ENCODE measurements around the gene KLK14.

KLK14 gene

GRCh38 chr19:51091895-51092873, 9.5 kb upstream of the KLK14 start (continued):
- TF ChIP-seq ZNF280D (tag by site-specific recombination; IDR thresholded peaks at IDR 0.05) = no peak
- TF ChIP-seq ZNF513 (tag by site-specific recombination; IDR thresholded peaks at IDR 0.05) = peak; percentile 52
- TF ChIP-seq FEZF1 (tag by site-specific recombination; IDR thresholded peaks at IDR 0.05) = peak; percentile 67
- TF ChIP-seq OVOL3 (tag by site-specific recombination; IDR thresholded peaks at IDR 0.05) = 0 out of 2 replicates have a peak, but pooled peaks have one; percentile 28
- peak; percentile 42; the same call in 1 of the 2 replicates for TF ChIP-seq SP7 (tag by site-specific recombination; IDR thresholded peaks at IDR 0.05)
- peak; percentile 86 for TF ChIP-seq ZFHX2 (tag by site-specific recombination; conservative IDR thresholded peaks at IDR 0.05)

GRCh38 chr19:51091126-51091525, 8.4 kb upstream of the KLK14 start:
- Histone ChIP-seq H3K27ac (ENCODE audit: extremely low read depth, low read depth, low read length) (no peak overlapping the region), H3K4me1 (ENCODE audit: control insufficient read depth, insufficient read depth, low read length) (peaks cover 15% of the 10 kb centered on the region), H3K4me3 (ENCODE audit: low read depth, low read length) (no peak overlapping the region), H3K36me3 (ENCODE audit: control insufficient read depth in 2 of 2, insufficient read depth in 1 of 2, low read length in 2 of 2) (no peaks in the 10 kb centered on the region; a peak in 1 of 3 replicates), H3K9me3 (ENCODE audit: control insufficient read depth, insufficient read depth, low read depth, low read length) (no peaks in the 10 kb centered on the region)
- ChIA-PET POLR2A (no interaction called here), CTCF (interaction anchor here (1.5 to 7.0 kb wide), 2 partner anchors 71 to 72 kb away, joined by 4 to 177 read pairs; partner anchors contain the start of gene KLK10)
- TF ChIP-seq ZNF155 (tag by site-specific recombination; IDR thresholded peaks at IDR 0.05) (no peak), ZNF76 (tag by site-specific recombination; IDR thresholded peaks at IDR 0.05; ENCODE audit: borderline replicate concordance, low read depth) (no peak), ZNF561 (tag by site-specific recombination; IDR thresholded peaks at IDR 0.05; ENCODE audit: borderline replicate concordance) (no peak), ZNF692 (tag by site-specific recombination; IDR thresholded peaks at IDR 0.05) (0 out of 2 replicates have a peak, but pooled peaks have one; percentile 13), HOXC10 (CRISPR knock-in tag; IDR thresholded peaks at IDR 0.05) (no peak)

GRCh38 chr19:51090471-51090870, 7.8 kb upstream of the KLK14 start:
- Histone ChIP-seq H3K36me3 (ENCODE audit: control insufficient read depth in 2 of 2, insufficient read depth in 1 of 2, low read length in 2 of 2) (no peaks in the 10 kb centered on the region; a peak in 1 of 3 replicates), H3K4me3 (ENCODE audit: low read depth, low read length) (no peak overlapping the region), H3K9me3 (ENCODE audit: control insufficient read depth, insufficient read depth, low read depth, low read length) (no peaks in the 10 kb centered on the region), H3K4me1 (ENCODE audit: control insufficient read depth, insufficient read depth, low read length) (peaks cover 15% of the 10 kb centered on the region), H3K27ac (ENCODE audit: extremely low read depth, low read depth, low read length) (no peak overlapping the region)
- TF ChIP-seq EGR2 (tag by site-specific recombination; IDR thresholded peaks at IDR 0.05; ENCODE audit: low read depth) (peak; percentile 63), ZNF362 (tag by site-specific recombination; IDR thresholded peaks at IDR 0.05) (no peak)
- ChIA-PET CTCF (interaction anchor here (0.6 to 1.5 kb wide), 2 partner anchors 70 to 476 kb away, joined by 4 to 5 read pairs; no protein-coding TSS in a partner anchor), POLR2A (no interaction called here)

Data from HEK293 (cell line).